Type B pancreatic cell (in vitro differentiated cells): ENCODE results near the gene CCDC106. TPM values are rescaled to one million over a fixed set of nuclear protein-coding genes. Genes with fewer than 3 reads are reported as not detected.
A peak's percentile ranks its signal among the peaks of the same experiment; 100 is the strongest.

Source experiments
- DNase-seq: peaks from one replicate; pipeline ENCODE4 v3.0.0; 2021; ENCODE audit warnings: mixed read lengths; ENCODE audit not compliant: unreplicated experiment; ENCODE audit errors: extremely low spot score
- H3K27ac Mint-ChIP-seq: 2 replicates; pipeline ENCODE4 v1.8.0; 2021; ENCODE audit warnings: mild to moderate bottlenecking, mixed read lengths
- H3K27me3 Mint-ChIP-seq: 2 replicates; pipeline ENCODE4 v1.8.0; 2021; ENCODE audit warnings: mixed read lengths
- H3K36me3 Mint-ChIP-seq: 2 replicates; pipeline ENCODE4 v1.8.0; 2021; ENCODE audit warnings: mixed read lengths
- H3K4me1 Mint-ChIP-seq: one replicate; pipeline ENCODE4 v1.8.0; 2021; ENCODE audit warnings: mixed read lengths; ENCODE audit not compliant: unreplicated experiment
- H3K4me3 Mint-ChIP-seq: 2 replicates; pipeline ENCODE4 v1.8.0; 2021; ENCODE audit warnings: mild to moderate bottlenecking, mixed read lengths
- H3K9me3 Mint-ChIP-seq: 2 replicates; pipeline ENCODE4 v1.8.0; 2021; ENCODE audit warnings: mixed read lengths
- CTCF ChIP-seq: fragments of 200-600 bp; sonication (generic); conservative IDR thresholded peaks from 2 replicates; pipeline ENCODE4 v1.5.0; 2021; ENCODE audit warnings: antibody characterized with exemption, mild to moderate bottlenecking
- total RNA-seq: library from RNA; stranded (reverse); gene quantifications from 2 replicates; pipeline ENCODE4 v1.2.1, GENCODE V29; 2021; ENCODE audit warnings: low replicate concordance

CCDC106 gene
- total RNA-seq, 1 donor from 2014 or later: 18.1 TPM

- H3K27me3 Mint-ChIP-seq: no peaks in the 10 kb centered on the region
Measured at GRCh38 chr19:55655648-55656040, 7.6 kb downstream of the CCDC106 start.

DNA sequence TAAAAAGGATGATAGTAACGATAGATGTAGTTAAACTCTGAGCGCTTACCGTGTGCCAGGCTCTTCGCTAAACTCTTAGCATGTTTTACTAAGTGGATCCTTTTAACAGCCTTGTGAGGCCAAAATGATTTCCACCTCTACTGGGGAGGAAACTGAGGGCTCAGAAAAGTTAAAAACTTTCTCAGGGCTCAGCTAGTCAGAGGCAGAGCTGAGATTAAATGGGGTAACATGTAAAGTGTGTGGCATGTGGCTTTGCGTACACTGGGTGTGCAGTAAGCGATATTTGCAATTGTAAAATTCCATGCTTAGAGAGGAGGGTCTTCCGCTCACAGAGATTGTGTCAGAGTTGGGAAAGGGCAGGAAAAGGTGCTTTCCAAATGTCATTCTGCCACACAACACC lies 8.5 kb downstream of the CCDC106 start:
- no peaks in the 10 kb centered on the region for H3K9me3 Mint-ChIP-seq
- H3K27ac Mint-ChIP-seq: peak overlapping the region; percentile 99
- peaks cover 13% of the 10 kb centered on the region for H3K36me3 Mint-ChIP-seq
- no peaks in the 10 kb centered on the region for H3K27me3 Mint-ChIP-seq
- peak overlapping the region; percentile 97 for H3K4me3 Mint-ChIP-seq
- no peak for TF ChIP-seq CTCF
- peaks cover 17% of the 10 kb centered on the region for H3K4me1 Mint-ChIP-seq
- no peak for DNase-seq

More at GRCh38 chr19:55655648-55656040, 7.6 kb downstream of the CCDC106 start:
- no peaks in the 10 kb centered on the region for H3K9me3 Mint-ChIP-seq
- no peak for TF ChIP-seq CTCF
- peaks cover 13% of the 10 kb centered on the region for H3K36me3 Mint-ChIP-seq
- H3K4me1 Mint-ChIP-seq: peaks cover 17% of the 10 kb centered on the region
- peak overlapping the region; percentile 99 for H3K27ac Mint-ChIP-seq
- H3K4me3 Mint-ChIP-seq: peak overlapping the region; percentile 97
- no peak for DNase-seq

DNA sequence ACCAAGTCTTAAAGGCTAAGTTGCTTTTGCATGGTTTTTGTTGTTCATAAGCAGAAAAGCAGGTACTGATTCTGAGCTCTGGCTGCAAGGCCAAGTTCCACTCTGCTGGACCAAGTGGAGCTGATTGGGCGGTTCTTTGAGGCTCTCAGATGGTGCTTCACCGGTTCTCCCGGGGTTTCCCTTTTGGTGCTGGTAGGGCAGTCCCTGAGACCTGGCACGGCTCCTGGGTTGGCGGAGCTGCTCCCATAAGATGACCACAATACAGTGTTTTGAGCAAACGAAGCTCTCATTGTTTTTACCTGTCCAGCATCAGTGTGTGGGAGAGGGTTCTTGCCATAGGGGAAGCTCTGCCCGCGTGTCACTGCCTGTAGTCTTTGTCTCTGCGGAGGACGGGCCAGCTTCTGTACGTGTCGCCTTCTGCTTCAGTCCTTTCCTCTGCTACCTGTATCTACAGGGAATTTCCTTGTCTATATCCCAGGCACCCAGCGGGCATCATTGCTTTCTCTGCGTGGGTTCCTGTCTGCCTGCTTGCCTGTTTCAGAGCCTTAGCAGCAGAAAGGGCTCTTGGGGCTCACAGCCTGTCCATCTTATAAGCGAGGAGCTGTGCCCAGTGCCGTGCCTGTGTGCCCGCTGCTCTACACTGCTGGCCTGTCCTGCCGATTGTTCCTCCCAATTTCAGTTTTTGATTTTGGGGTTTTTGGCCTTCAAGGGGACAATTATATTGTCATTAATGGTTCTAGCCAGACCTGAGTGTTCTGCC lies 9.2 kb downstream of the CCDC106 start:
- no peak for TF ChIP-seq CTCF
- Mint-ChIP-seq H3K4me3 (peak overlapping the region; percentile 97), H3K9me3 (no peaks in the 10 kb centered on the region), H3K27ac (peak overlapping the region; percentile 56), H3K36me3 (peaks cover 13% of the 10 kb centered on the region), H3K27me3 (no peaks in the 10 kb centered on the region), H3K4me1 (peaks cover 17% of the 10 kb centered on the region)
- no peak for DNase-seq

DNA sequence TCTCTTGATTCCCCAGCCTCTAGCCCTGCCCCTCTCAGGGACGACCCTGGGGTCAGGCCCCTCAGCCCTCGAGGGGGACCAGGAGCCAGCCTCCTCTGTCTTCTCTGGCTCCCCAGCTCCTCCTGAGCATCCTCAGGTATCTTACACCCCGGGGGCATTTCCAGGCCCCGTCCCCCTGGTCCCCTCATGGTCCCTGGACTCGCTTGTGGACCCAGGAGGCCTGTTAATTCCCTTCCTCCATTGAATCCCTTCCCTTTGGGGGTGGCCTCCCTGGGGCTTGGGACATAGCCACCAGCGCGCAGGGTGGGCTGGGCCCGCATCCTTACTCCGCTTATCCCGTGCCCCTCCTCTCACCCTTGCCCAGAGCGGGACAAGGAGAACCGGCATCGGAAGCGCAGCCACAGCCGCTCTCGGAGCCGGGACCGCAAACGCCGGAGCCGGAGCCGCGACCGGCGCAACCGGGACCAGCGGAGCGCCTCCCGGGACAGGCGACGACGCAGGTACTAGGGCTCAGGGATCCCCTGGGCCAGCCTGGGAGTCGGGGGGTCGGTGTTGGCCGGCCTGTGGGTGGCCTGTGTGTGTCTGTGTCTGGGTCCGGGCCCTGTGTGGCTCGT lies 10.9 kb downstream of the CCDC106 start:
- Mint-ChIP-seq H3K4me1 (peaks cover 17% of the 10 kb centered on the region), H3K36me3 (peaks cover 17% of the 10 kb centered on the region), H3K4me3 (peak overlapping the region; percentile 37), H3K27me3 (no peaks in the 10 kb centered on the region), H3K9me3 (no peaks in the 10 kb centered on the region), H3K27ac (peak overlapping the region; percentile 43)
- TF ChIP-seq CTCF: no peak
- peak; percentile 56 for DNase-seq

- Mint-ChIP-seq H3K4me3 (no peak overlapping the region), H3K4me1 (peaks cover 17% of the 10 kb centered on the region), H3K9me3 (no peaks in the 10 kb centered on the region), H3K27ac (no peak overlapping the region), H3K27me3 (no peaks in the 10 kb centered on the region), H3K36me3 (peaks cover 17% of the 10 kb centered on the region)
- no peak for DNase-seq
- no peak for TF ChIP-seq CTCF
Measured at GRCh38 chr19:55659822-55660221, 11.8 kb downstream of the CCDC106 start.
